Uterus (tissue), 2 donors: ENCODE results near the gene TXNL4A.

Source experiments
- CTCF ChIP-seq, 4 experiments: fragments of 200-600 bp in 2 of 4; fragments of 450-650 bp in 2 of 4; sonication (generic) in 2 of 4; IDR thresholded peaks; one replicate each; pipeline ENCODE4 v1.5.1; 2016 to 2019; ENCODE audit warnings: antibody characterized with exemption in 4 of 4, mild to moderate bottlenecking in 2 of 4, moderate library complexity in 1 of 4
- POLR2A ChIP-seq, 2 donors: fragments of 450-650 bp; IDR thresholded peaks; one replicate each; pipeline ENCODE4 v1.6.1; 2016; ENCODE audit warnings: antibody characterized with exemption in 2 of 2, mild to moderate bottlenecking in 1 of 2, moderate library complexity in 1 of 2

GRCh38 chr18:79939096-79939495, 49.3 kb downstream of the TXNL4A start:
- TF ChIP-seq POLR2A (IDR thresholded peaks at IDR 0.05), result no peak
- TF ChIP-seq CTCF (IDR thresholded peaks at IDR 0.05), result no peak
